IMR-90 (cell line): ENCODE results near the gene KRTAP29-1. TPM values are rescaled to one million over a fixed set of nuclear protein-coding genes. Genes with fewer than 3 reads are reported as not detected.

ENCODE experiments used
- ATAC-seq: fragments of 200-7000 bp; cut with Tn5 transposase; 2 replicates; pipeline ENCODE4 v1.9.1; 2020; ENCODE audit warnings: low read depth, mild to moderate bottlenecking, moderate library complexity
- BruUV-seq: library from RNA; stranded (reverse); fragments of 400-500 nt; replicated peaks from 2 replicates; lab custom pipeline; 2021; lab: Mats Ljungman, UMichigan
- CTCF ChIA-PET: fragments of 300-600 bp; formaldehyde crosslinking; extraction: SDS; loops from one replicate; lab custom pipeline; 2021; ENCODE audit warnings: antibody characterized with exemption; lab: Yijun Ruan, JAX
- POLR2A ChIA-PET: fragments of 300-600 bp; sonication (Branson Sonifier 250); formaldehyde crosslinking; loops from one replicate; lab custom pipeline; 2022; ENCODE audit warnings: antibody characterized with exemption; ENCODE audit not compliant: unreplicated experiment; lab: Charles Lee
- DNase-seq: peaks from one replicate; pipeline ENCODE4 v3.0.0; 2013
- H2AFZ ChIP-seq: replicated peaks from 2 replicates; pipeline ENCODE3; 2013; ENCODE audit warnings: low read length, mild to moderate bottlenecking; ENCODE audit not compliant: poor library complexity
- H2AK5ac ChIP-seq: 2 replicates; pipeline ENCODE4 v1.6.1; 2013; ENCODE audit warnings: low read depth, low read length, inconsistent platforms
- H2AK9ac ChIP-seq: replicated peaks from 2 replicates; pipeline ENCODE3; 2013; ENCODE audit warnings: mild to moderate bottlenecking, low read depth, low read length, moderate library complexity; ENCODE audit not compliant: poor library complexity
- H2BK120ac ChIP-seq: 2 replicates; pipeline ENCODE4 v1.6.1; 2013; ENCODE audit warnings: low read depth, low read length, inconsistent platforms
- H2BK15ac ChIP-seq: 3 replicates; pipeline ENCODE4 v1.6.1; 2013; ENCODE audit warnings: low read depth, low read length, inconsistent platforms
- H2BK20ac ChIP-seq: 2 replicates; pipeline ENCODE4 v1.6.1; 2013; ENCODE audit warnings: low read depth, mild to moderate bottlenecking, inconsistent platforms, low read length, moderate library complexity
- H2BK5ac ChIP-seq: 2 replicates; pipeline ENCODE4 v1.6.1; 2013; ENCODE audit warnings: mild to moderate bottlenecking, low read depth, low read length, inconsistent platforms; ENCODE audit not compliant: poor library complexity, severe bottlenecking
- H3K14ac ChIP-seq: replicated peaks from 2 replicates; pipeline ENCODE4 v1.6.1; 2013; ENCODE audit warnings: low read depth, low read length, inconsistent platforms
- H3K18ac ChIP-seq: 2 replicates; pipeline ENCODE4 v1.6.1; 2013; ENCODE audit warnings: low read depth, low read length, control low read depth
- H3K23ac ChIP-seq: 2 replicates; pipeline ENCODE4 v1.6.1; 2013; ENCODE audit warnings: low read depth, low read length, inconsistent platforms
- H3K27ac ChIP-seq: 2 replicates; pipeline ENCODE4 v1.5.1; 2013; ENCODE audit warnings: mild to moderate bottlenecking, control low read depth, low read length; ENCODE audit not compliant: insufficient read depth
- H3K27me3 ChIP-seq: 2 replicates; pipeline ENCODE4 v1.6.1; 2013; ENCODE audit warnings: low read length; ENCODE audit not compliant: control insufficient read depth, insufficient read depth
- H3K36me3 ChIP-seq: 2 replicates; pipeline ENCODE4 v1.6.1; 2013; ENCODE audit warnings: low read length, mixed read lengths; ENCODE audit not compliant: control insufficient read depth, insufficient read depth
- H3K4ac ChIP-seq: 2 replicates; pipeline ENCODE4 v1.6.1; 2013; ENCODE audit warnings: low read depth, low read length, inconsistent platforms
- H3K4me1 ChIP-seq: 2 replicates; pipeline ENCODE4 v1.6.1; 2013; ENCODE audit warnings: low read length, mixed read lengths; ENCODE audit not compliant: control insufficient read depth, insufficient read depth
- H3K4me2 ChIP-seq: 2 replicates; pipeline ENCODE4 v1.6.1; 2013; ENCODE audit warnings: low read depth, mild to moderate bottlenecking, control low read depth, low read length, moderate library complexity
- H3K4me3 ChIP-seq: 2 replicates; pipeline ENCODE4 v1.5.1; 2013; ENCODE audit warnings: low read depth, mild to moderate bottlenecking, control low read depth, low read length, moderate library complexity; ENCODE audit not compliant: insufficient read depth
- H3K56ac ChIP-seq: 2 replicates; pipeline ENCODE4 v1.6.1; 2013; ENCODE audit warnings: low read length, inconsistent platforms; ENCODE audit not compliant: insufficient read depth; ENCODE audit errors: extremely low read depth
- H3K79me1 ChIP-seq, 2 experiments: 2 replicates each; pipeline ENCODE4 v1.6.1; 2013; ENCODE audit warnings: low read length in 2 of 2, inconsistent platforms in 1 of 2, low read depth in 1 of 2
- H3K9ac ChIP-seq: 2 replicates; pipeline ENCODE4 v1.6.1; 2013; ENCODE audit warnings: low read depth, low read length, control low read depth
- H3K9me1 ChIP-seq: 2 replicates; pipeline ENCODE4 v1.6.1; 2013; ENCODE audit warnings: low read length, inconsistent platforms; ENCODE audit not compliant: insufficient read depth
- H3K9me3 ChIP-seq: 2 replicates; pipeline ENCODE4 v1.6.1; 2013; ENCODE audit warnings: low read length; ENCODE audit not compliant: control insufficient read depth, insufficient read depth
- H4K20me1 ChIP-seq: 2 replicates; pipeline ENCODE4 v1.6.1; 2013; ENCODE audit warnings: low read length, inconsistent platforms; ENCODE audit not compliant: insufficient read depth
- H4K5ac ChIP-seq: 2 replicates; pipeline ENCODE4 v1.6.1; 2013; ENCODE audit warnings: mild to moderate bottlenecking, low read depth, low read length, control low read depth
- H4K8ac ChIP-seq, 2 experiments: 2 replicates each; pipeline ENCODE4 v1.6.1; 2013; ENCODE audit warnings: low read depth in 2 of 2, low read length in 2 of 2, control low read depth in 1 of 2, inconsistent platforms in 1 of 2
- H4K91ac ChIP-seq: 2 replicates; pipeline ENCODE4 v1.6.1; 2013; ENCODE audit warnings: low read depth, low read length, inconsistent platforms; ENCODE audit not compliant: insufficient read depth
- BHLHE40 ChIP-seq: fragments of 150-350 bp; IDR thresholded peaks from 2 replicates; pipeline ENCODE4 v1.6.1; 2016; ENCODE audit warnings: mild to moderate bottlenecking, low read depth, low read length
- CEBPB ChIP-seq: IDR thresholded peaks from 2 replicates; pipeline ENCODE4 v1.6.1; 2012; ENCODE audit warnings: low read depth, low read length, improper control_type of control experiment
- CHD1 ChIP-seq: IDR thresholded peaks from 2 replicates; pipeline ENCODE4 v1.6.1; 2012; ENCODE audit warnings: low read depth, low read length, improper control_type of control experiment
- CTCF ChIP-seq: conservative IDR thresholded peaks from 2 replicates; pipeline ENCODE4 v1.5.1; 2012; ENCODE audit warnings: mild to moderate bottlenecking, low read depth, low read length, improper control_type of control experiment
- FOS ChIP-seq: fragments of 150-350 bp; IDR thresholded peaks from 2 replicates; pipeline ENCODE4 v1.6.1; 2016; ENCODE audit warnings: low read depth, low read length
- MAFK ChIP-seq: IDR thresholded peaks from 2 replicates; pipeline ENCODE4 v1.6.1; 2012; ENCODE audit warnings: low read depth, low read length, improper control_type of control experiment
- MAZ ChIP-seq: IDR thresholded peaks from 2 replicates; pipeline ENCODE4 v1.6.1; 2012; ENCODE audit warnings: low read depth, mild to moderate bottlenecking, low read length, improper control_type of control experiment, moderate library complexity, borderline replicate concordance
- MXI1 ChIP-seq: IDR thresholded peaks from 2 replicates; pipeline ENCODE4 v1.6.1; 2012; ENCODE audit warnings: low read depth, mild to moderate bottlenecking, low read length, moderate library complexity, borderline replicate concordance
- NFE2L2 ChIP-seq: fragments of 150-350 bp; IDR thresholded peaks from 2 replicates; pipeline ENCODE4 v1.6.1; 2016; ENCODE audit warnings: low read depth, mild to moderate bottlenecking, low read length
- POLR2A ChIP-seq: IDR thresholded peaks from 2 replicates; pipeline ENCODE4 v1.6.1; 2012; ENCODE audit warnings: mild to moderate bottlenecking, low read depth, low read length
- RAD21 ChIP-seq: IDR thresholded peaks from 2 replicates; pipeline ENCODE4 v1.6.1; 2012; ENCODE audit warnings: low read length, improper control_type of control experiment
- RCOR1 ChIP-seq: IDR thresholded peaks from 2 replicates; pipeline ENCODE4 v1.6.1; 2012; ENCODE audit warnings: mild to moderate bottlenecking, low read length, improper control_type of control experiment; ENCODE audit not compliant: insufficient replicate concordance
- RFX5 ChIP-seq: IDR thresholded peaks from 2 replicates; pipeline ENCODE4 v1.8.0; 2012; ENCODE audit warnings: low read depth, mild to moderate bottlenecking, low read length, moderate library complexity
- SMC3 ChIP-seq: fragments of 150-350 bp; IDR thresholded peaks from 2 replicates; pipeline ENCODE4 v1.6.1; 2016; ENCODE audit warnings: low read depth, mild to moderate bottlenecking, antibody characterized with exemption, low read length, moderate library complexity
- USF2 ChIP-seq: fragments of 150-350 bp; IDR thresholded peaks from 2 replicates; pipeline ENCODE4 v1.6.1; 2017; ENCODE audit warnings: mild to moderate bottlenecking, antibody characterized with exemption, low read length, low read depth
- WGBS, 2 experiments: methylation state at CpG; one replicate each; pipeline versions ENCODE4 v1.1.5 to v1.1.7; 2013; ENCODE audit warnings: missing lambda C conversion rate in 2 of 2; ENCODE audit not compliant: insufficient read length in 1 of 2; ENCODE audit errors: extremely low coverage in 2 of 2; 5-methylcytosine and 5-hydroxymethylcytosine counted together
- dilution Hi-C: fragments of 300-500 bp; cut with HindIII; formaldehyde crosslinking; loops from one replicate; pipeline ENCODE4 v1.14.3; 2018; ENCODE audit warnings: low sequenced_read_pairs; ENCODE audit not compliant: unreplicated experiment
- in situ Hi-C: fragments of 300-500 bp; cut with MboI; formaldehyde crosslinking; loops from 3 replicates; pipeline ENCODE4 v1.14.3; 2019; ENCODE audit warnings: low sequenced_read_pairs, inconsistent platforms, mixed read lengths
- intact Hi-C: fragments of 100-400 bp; cut with micrococcal nuclease; formaldehyde crosslinking; loops from 2 replicates; pipeline ENCODE4 v1.10.0; 2022
- polyA plus RNA-seq, 3 experiments: library from polyadenylated mRNA; depleted of rRNA; stranded (reverse); fragments of >200 nt; gene quantifications; 2 replicates each; pipeline ENCODE4 v1.2.3, GENCODE V29; 2012; ENCODE audit warnings: low replicate concordance in 1 of 3
- total RNA-seq: library from RNA; depleted of rRNA; stranded (reverse); fragments of >200 nt; gene quantifications from 2 replicates; pipeline ENCODE4 v1.2.3, GENCODE V29; 2012
- TF ChIP-seq, protein P1 (sequence below): fragments of 150-350 bp; IDR thresholded peaks from 2 replicates; pipeline ENCODE4 v1.6.1; 2016; ENCODE audit warnings: low read depth, mild to moderate bottlenecking, low read length, moderate library complexity, borderline replicate concordance

KRTAP29-1 gene
- total and polyA plus RNA-seq, 2 of the 4 experiments (the other 2 are of a cell fraction), result not detected

DNA sequence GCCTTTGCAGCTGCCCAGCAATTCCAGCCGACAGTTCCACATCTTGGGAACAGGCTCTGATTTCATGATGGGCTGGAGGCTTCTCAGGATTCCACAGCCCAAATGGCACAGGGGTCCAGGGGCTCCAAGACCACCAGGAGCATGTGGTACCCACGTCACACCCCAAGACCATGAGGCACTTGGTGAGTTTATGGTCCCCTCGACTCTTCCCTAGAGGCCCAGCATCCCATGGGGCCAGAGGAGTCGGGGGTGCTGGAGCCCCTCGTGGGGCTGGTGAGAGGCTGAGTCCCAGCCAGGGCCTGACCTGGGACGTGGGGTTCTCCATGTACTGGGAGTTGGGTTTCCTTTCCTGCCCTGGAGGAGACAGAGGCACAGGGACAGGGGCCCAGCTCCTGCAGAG, 23.0 kb upstream of the KRTAP29-1 start:
- Histone ChIP-seq H2BK15ac (0 out of 3 replicates have a peak overlapping the region, but pooled peaks have one; percentile 56), H3K14ac (no peak overlapping the region), H3K79me1 (no peaks in the 10 kb centered on the region), H2BK5ac (no peak overlapping the region), H3K9me1 (peaks cover 3% of the 10 kb centered on the region; the same call in 1 of the 2 replicates), H4K91ac (peak overlapping the region; percentile 64; the same call in 1 of the 2 replicates), H2BK20ac (peak overlapping the region; percentile 42; the same call in 1 of the 2 replicates), H4K5ac (no peak overlapping the region), H4K8ac (no peak overlapping the region; a peak in 1 of 4 replicates), H3K27ac (no peak overlapping the region), H3K4me1 (peaks cover 2% of the 10 kb centered on the region), H4K20me1 (no peaks in the 10 kb centered on the region), H3K23ac (no peak overlapping the region), H3K36me3 (no peaks in the 10 kb centered on the region), H2BK120ac (peak overlapping the region; percentile 11; the same call in 1 of the 2 replicates), H3K56ac (no peak overlapping the region), H2AK5ac (no peak overlapping the region; the same call in none of the 2 replicates), H3K4me3 (no peak overlapping the region), H2AFZ (no peak overlapping the region), H3K9me3 (peaks cover 3% of the 10 kb centered on the region; the same call in 1 of the 2 replicates), H3K27me3 (no peaks in the 10 kb centered on the region), H2AK9ac (peak overlapping the region; percentile 55), H3K4me2 (no peak overlapping the region), H3K4ac (0 out of 2 replicates have a peak overlapping the region, but pooled peaks have one; percentile 16), H3K9ac (no peak overlapping the region), H3K18ac (no peak overlapping the region)
- DNase-seq (no peak), ATAC-seq (no peak)
- no TSS peak for BruUV-seq
- intact Hi-C loops, result no loop called here
- ChIA-PET POLR2A (no interaction called here), CTCF (no interaction called here)
- WGBS, 2 experiments, result no CpG with 5 or more reads among the region's 6 CpGs
- in situ Hi-C loops, result no loop called here
- dilution Hi-C loops, result no loop called here
- TF ChIP-seq BHLHE40 (no peak), USF2 (no peak), MAZ (no peak), RAD21 (no peak), RFX5 (no peak), CEBPB (no peak), MXI1 (no peak), RCOR1 (no peak), NFE2L2 (no peak), CHD1 (no peak), SMC3 (no peak), MAFK (no peak), CTCF (no peak), POLR2A (no peak), FOS (no peak)
- TF ChIP-seq, protein P1, sequence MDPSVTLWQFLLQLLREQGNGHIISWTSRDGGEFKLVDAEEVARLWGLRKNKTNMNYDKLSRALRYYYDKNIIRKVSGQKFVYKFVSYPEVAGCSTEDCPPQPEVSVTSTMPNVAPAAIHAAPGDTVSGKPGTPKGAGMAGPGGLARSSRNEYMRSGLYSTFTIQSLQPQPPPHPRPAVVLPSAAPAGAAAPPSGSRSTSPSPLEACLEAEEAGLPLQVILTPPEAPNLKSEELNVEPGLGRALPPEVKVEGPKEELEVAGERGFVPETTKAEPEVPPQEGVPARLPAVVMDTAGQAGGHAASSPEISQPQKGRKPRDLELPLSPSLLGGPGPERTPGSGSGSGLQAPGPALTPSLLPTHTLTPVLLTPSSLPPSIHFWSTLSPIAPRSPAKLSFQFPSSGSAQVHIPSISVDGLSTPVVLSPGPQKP, result no peak
